ENCODE data around the gene MAST4. TPM values are rescaled to one million over a fixed set of nuclear protein-coding genes. Genes with fewer than 3 reads are reported as not detected.
A peak's percentile ranks its signal among the peaks of the same experiment; 100 is the strongest.

Gene MAST4
- total and polyA plus RNA-seq, 2 of the 8 experiments (the other 6 are each of a cell fraction or from before 2014, with no cell fraction given), result 1.5 to 2.6 TPM

GRCh38 chr5:66867618-66868322 is 271.6 kb downstream of the MAST4 start:
- Histone ChIP-seq H3K27me3 (replicated peaks in 1 of 4; ENCODE audit: control insufficient read depth in 3 of 4, extremely low read depth in 1 of 4, insufficient read depth in 3 of 4, low read length in 3 of 4) (no peaks in the 10 kb centered on the region), H3K27ac (ENCODE audit: low read depth, low read length) (no peak overlapping the region), H3K79me2 (ENCODE audit: control insufficient read depth in 1 of 2, insufficient read depth in 2 of 2, low read length in 2 of 2) (no peaks in the 10 kb centered on the region), H3K56ac (replicated peaks; ENCODE audit: insufficient read length, low read depth, low read length) (no peak overlapping the region), H3K79me1 (ENCODE audit: low read depth, low read length) (no peaks in the 10 kb centered on the region), H2BK12ac (ENCODE audit: low read depth, low read length) (no peak overlapping the region), H3K4ac (replicated peaks; ENCODE audit: insufficient read length, low read depth, low read length) (no peak overlapping the region), H2BK5ac (ENCODE audit: low read depth, low read length) (no peak overlapping the region), H2BK20ac (ENCODE audit: low read length) (no peak overlapping the region), H3K4me3 (ENCODE audit: extremely low read depth in 1 of 4, insufficient read depth in 2 of 4, low read depth in 3 of 4, low read length in 4 of 4) (no peak overlapping the region), H3K4me1 (replicated peaks in 1 of 4; ENCODE audit: control insufficient read depth in 3 of 4, insufficient read depth in 4 of 4, low read length in 3 of 4) (peaks cover 0 to 12% (median 3%) of the 10 kb centered on the region in 4 experiments; a peak in 6 of 7 replicates), H2AFZ (ENCODE audit: low read length) (no peak overlapping the region), H4K91ac (replicated peaks; ENCODE audit: insufficient read length, low read length) (no peak overlapping the region), H2BK15ac (ENCODE audit: low read length) (no peak overlapping the region), H4K5ac (ENCODE audit: insufficient read length, low read depth, low read length) (no peak overlapping the region), H3K23ac (ENCODE audit: insufficient read length) (no peak overlapping the region), H3K4me2 (ENCODE audit: insufficient read depth in 1 of 2, low read depth in 2 of 2, low read length in 2 of 2) (no peak overlapping the region), H3K14ac (ENCODE audit: insufficient read length) (no peak overlapping the region), H3K9ac (replicated peaks in 1 of 4; ENCODE audit: extremely low read depth in 1 of 4, low read depth in 3 of 4, low read length in 3 of 4) (no peak overlapping the region), H2BK120ac (replicated peaks; ENCODE audit: low read depth, low read length) (no peak overlapping the region), H2AK5ac (ENCODE audit: low read depth, low read length) (no peak overlapping the region), H4K8ac (ENCODE audit: extremely low read depth, insufficient read depth, low read length) (no peak overlapping the region), H3K18ac (ENCODE audit: extremely low read depth, low read length) (no peak overlapping the region), H3K9me3 (ENCODE audit: insufficient read depth in 2 of 2, low read depth in 1 of 2, low read length in 1 of 2) (no peaks in the 10 kb centered on the region), H3K23me2 (ENCODE audit: low read depth, low read length) (no peaks in the 10 kb centered on the region), H4K20me1 (replicated peaks in 1 of 2; ENCODE audit: control insufficient read depth in 1 of 2, insufficient read depth in 2 of 2, low read length in 2 of 2) (no peaks in the 10 kb centered on the region), H3K36me3 (ENCODE audit: control insufficient read depth in 2 of 4, insufficient read depth in 4 of 4, low read length in 3 of 4) (no peaks in the 10 kb centered on the region)
- FAIRE-seq (peak; percentile 24), DNase-seq (ENCODE audit: low read depth in 1 of 2, low spot score in 2 of 2) (no peak)
- 80% methylated on average over 1 of the region's 1 CpG; no CpG with 5 or more reads in 1 of the 2 experiments for WGBS, 2 experiments (ENCODE audit: extremely low coverage in 1 of 2, insufficient coverage in 1 of 2, insufficient read length in 1 of 2, insufficient replicate concordance in 2 of 2, low coverage in 1 of 2, low lambda C conversion rate in 2 of 2, missing lambda C conversion rate in 1 of 2)
- CTCF ChIA-PET (ENCODE audit: partially characterized antibody), result interaction anchor here (0.6 to 1.3 kb wide), 2 partner anchors 54 to 947 kb away, joined by 3 read pairs; no protein-coding TSS in a partner anchor
- POLR2A ChIA-PET (ENCODE audit: partially characterized antibody), result interaction anchor here (1.0 kb wide), 2 partner anchors 10 to 12 kb away, joined by 3 to 4 read pairs; no protein-coding TSS in a partner anchor
- no peak for TF ChIP-seq BCL11A (IDR thresholded peaks at IDR 0.05; ENCODE audit: low read depth in 2 of 2, low read length in 2 of 2)

All from H1 (cell line).